ENCODE data around the gene CHI3L1.

Gene CHI3L1

GRCh38 chr1:203180611-203181330, 5.7 kb downstream of the CHI3L1 start:
- DNase-seq (ENCODE audit: low spot score) = no peak

DNA sequence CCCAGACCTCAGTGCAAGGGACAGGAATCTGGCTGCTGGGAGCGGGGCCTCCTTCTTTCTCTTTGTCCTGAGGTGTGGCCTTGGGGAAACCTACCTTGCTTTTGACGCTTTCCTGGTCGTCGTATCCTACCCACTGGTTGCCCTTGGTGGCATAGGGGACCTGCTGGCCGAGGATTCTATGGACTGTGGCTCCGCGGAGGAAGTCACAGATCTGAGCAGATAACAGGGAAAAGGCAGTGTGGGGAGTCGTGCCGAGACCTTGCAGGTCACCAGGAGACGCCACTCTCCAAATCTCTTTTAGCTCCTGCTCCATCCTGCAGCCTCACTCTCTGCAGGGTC, 6.9 kb downstream of the CHI3L1 start:
- no peak for DNase-seq (ENCODE audit: low spot score)

- no peak for DNase-seq (ENCODE audit: low spot score)
Observed at GRCh38 chr1:203178821-203179666, 7.5 kb downstream of the CHI3L1 start.

DNA sequence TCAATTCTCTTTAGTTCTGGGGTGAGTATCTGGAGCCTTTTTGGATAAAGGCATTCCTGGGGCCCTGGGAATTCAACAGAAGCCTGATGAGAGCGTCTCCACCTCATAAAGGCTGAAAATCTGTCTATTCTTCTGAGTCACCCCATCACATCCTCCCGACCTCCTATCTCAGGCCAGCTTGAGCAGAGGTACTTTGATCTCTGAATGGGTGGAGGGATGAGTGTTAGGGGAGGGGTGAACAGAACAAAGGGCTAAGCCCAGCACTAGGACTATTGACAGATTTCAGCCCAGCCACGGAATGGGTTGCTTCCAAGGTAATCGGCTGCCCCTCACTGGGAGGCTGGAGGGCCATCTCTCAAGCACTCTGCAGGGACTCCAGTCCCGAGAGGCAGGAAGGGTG, 8.4 kb downstream of the CHI3L1 start:
- DNase-seq (ENCODE audit: low spot score) = no peak

DNA sequence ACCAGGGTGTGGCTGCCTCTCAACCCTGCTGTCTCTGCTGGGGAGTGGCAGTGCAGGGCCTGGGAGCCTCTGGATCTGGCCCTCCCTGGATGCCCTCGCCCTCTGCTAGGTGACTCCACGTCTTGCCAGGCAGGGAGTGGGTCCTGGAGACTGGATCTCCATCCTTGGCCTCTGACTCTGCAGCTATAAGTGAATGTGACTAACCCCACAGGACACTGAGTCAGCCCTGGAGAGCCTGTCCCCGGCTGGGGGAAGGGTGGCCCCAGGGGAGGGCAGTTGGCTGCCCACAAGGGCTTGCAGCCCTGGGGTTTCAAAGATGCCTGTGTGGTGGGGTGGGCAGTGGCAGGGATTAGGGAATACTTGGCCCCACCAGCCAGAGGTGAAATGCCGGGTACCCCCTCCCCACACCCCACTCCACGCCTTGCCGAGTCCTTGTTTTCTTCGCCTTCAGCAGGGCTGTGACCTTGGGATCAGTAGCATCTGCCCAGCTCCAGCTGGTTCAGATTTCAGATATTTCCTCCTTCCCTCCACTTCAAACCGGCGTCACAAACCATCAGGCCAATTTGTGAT, 8.9 kb downstream of the CHI3L1 start:
- peak; percentile 90 for DNase-seq (ENCODE audit: low spot score)

DNA sequence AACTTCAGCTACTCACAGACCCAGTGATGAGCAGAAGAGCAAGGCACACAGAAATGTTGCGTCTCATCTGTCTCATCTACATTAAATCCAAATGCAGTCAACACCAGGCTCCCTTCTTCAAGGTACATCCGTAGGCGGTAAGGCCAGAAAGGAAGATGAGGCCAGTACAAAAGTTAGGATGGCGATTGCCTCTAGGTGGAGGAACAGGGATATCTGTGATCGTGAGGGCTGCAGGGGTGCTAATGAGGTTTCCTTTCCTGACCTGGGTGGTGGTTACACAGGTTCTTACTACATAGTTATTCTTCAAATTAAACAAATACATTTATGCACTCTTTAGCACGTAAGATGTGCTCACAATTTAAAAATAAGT, 9.5 kb downstream of the CHI3L1 start:
- no peak for DNase-seq (ENCODE audit: low spot score)

- DNase-seq (ENCODE audit: low spot score) = no peak
Observed at GRCh38 chr1:203176273-203177035, 10.1 kb downstream of the CHI3L1 start.

GRCh38 chr1:203175827-203176241, 10.7 kb downstream of the CHI3L1 start:
- no peak for DNase-seq (ENCODE audit: low spot score)

- DNase-seq (ENCODE audit: low spot score) = no peak
Observed at GRCh38 chr1:203175237-203175826, 11.2 kb downstream of the CHI3L1 start, which contains the start of gene MYBPH. TSS of gene MYBPH (minus strand) at chr1:203175826. CDS start at chr1:203175755, 71 bp downstream.

DNA sequence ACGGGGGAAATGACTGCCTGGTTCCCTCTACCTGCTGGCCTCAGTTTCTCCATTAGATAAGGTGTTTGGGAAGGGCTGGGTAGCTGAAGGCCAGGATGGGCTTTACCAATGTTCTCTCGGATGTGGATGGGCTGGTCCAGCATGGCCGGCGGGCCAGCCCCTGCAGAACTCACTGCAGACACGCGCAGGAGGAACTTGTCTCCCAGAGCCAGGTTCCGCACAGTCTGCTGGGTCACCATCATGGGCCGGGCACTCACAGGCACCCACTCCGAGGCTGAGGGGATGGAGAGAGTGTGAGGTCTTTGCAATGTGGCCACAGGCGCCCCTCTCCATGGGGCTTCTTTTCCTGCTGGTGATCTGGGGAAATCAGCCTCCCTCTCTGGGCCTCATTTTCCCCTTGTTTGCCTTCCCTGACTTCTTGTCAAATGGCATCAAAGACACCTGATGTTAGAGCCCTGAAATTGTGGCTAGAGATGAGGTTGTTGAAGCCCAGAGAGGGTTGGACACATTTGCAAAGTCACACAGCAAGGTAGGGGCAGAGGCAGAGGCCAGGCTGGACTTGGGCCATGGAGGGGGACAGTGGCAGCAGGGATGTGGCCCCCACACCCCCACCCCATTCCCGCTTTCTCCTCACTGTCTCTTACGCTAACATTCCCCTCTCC, 12.0 kb downstream of the CHI3L1 start:
- no peak for DNase-seq (ENCODE audit: low spot score)

DNA sequence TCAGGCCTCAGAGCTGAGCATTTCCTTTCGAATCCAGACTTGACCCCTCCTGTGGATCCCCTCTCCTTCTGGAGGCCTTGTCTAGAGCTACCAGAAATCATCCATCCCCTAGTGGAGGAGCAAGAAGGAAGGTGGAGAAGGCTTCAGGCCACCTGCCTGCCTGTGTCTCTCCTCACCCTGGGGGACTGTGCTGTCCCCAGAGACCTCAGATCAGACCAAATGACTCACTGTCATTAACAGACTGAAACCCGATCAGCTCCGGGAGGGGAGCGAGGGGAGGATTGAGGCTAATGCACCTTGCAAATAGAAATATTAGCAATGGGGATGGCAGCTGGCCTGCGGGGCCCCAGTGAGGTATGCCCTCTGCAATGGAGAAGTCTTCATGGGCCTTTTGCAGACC, 12.9 kb downstream of the CHI3L1 start:
- no peak for DNase-seq (ENCODE audit: low spot score)

- no peak for DNase-seq (ENCODE audit: low spot score)
Observed at GRCh38 chr1:203173011-203173555, 13.4 kb downstream of the CHI3L1 start.

DNA sequence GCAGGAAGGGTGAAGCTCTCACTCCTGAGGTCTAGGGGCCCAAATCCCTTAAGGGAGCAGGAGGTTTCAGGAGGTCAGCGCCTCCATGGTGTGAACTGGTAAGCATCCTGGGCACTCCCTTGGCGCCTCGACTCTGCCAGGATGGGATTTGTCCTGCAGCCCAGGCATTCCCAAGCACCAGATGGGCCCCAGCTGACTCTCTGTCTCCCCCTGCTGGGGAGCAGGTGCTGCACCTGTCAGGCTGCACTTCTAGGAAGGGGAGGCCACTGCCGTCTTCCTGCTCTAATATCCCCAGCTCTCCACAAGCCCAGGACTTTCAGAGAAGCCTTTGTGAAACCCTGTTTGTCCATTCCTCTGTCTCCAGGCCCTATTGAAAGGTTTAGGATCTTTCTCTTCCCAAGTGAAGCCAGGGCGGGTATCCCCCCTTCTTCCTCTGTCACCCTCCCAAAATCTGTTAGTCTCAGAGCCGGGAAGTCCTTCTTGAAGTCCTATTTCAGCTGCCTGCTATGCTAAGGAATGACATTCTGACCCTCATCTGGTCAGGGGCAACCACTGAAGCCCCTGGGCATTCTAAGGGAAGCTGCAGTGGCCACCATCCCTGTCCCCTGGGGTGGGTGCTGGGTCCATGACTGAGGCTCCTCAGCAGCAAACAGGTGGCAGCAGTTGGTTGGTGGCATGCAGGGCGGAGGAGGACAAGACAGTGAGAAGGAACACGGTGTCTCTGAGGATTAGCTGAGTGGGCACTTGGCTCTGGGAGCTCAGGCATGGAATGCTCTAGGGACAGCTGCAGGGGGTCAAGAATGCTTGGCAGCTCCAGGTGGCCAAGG, 14.1 kb downstream of the CHI3L1 start:
- peak; percentile 80 for DNase-seq (ENCODE audit: low spot score)

GRCh38 chr1:203171341-203172183, 14.9 kb downstream of the CHI3L1 start:
- DNase-seq (ENCODE audit: low spot score) = no peak

DNA sequence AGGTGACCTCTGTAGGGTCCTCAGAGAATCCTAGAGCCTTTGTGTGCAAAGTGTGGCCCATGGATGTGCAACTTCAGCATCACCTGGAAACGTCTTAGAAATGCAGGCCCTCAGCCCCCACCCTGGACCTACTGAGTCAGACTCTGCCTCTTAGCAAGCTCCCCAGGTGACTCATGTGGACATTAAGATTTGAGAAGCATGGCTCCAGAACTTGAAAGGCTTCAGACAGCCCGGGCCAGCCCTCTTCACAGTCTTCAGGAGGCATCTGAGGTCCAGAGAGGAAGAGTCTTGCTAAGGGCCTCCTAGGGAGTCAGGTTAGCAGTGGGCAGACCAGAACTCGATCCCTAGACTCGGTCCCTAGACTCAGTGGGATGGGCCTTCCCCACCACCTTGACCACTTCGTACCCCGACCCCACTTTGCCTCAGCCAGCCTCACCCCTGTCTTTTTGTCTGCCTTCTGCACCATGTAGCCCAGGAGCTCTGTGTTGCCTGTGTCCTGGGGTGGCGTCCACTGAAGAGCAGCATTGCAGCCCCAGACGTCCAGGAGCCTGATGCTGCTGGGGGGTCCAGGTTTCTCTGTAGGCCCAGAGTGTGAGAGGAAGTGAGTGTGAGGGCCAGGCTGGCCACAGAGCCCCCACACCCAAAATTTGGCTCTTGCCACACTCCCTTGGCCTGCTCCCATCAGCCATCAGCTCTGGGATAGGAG, 15.7 kb downstream of the CHI3L1 start:
- DNase-seq (ENCODE audit: low spot score) = no peak

DNA sequence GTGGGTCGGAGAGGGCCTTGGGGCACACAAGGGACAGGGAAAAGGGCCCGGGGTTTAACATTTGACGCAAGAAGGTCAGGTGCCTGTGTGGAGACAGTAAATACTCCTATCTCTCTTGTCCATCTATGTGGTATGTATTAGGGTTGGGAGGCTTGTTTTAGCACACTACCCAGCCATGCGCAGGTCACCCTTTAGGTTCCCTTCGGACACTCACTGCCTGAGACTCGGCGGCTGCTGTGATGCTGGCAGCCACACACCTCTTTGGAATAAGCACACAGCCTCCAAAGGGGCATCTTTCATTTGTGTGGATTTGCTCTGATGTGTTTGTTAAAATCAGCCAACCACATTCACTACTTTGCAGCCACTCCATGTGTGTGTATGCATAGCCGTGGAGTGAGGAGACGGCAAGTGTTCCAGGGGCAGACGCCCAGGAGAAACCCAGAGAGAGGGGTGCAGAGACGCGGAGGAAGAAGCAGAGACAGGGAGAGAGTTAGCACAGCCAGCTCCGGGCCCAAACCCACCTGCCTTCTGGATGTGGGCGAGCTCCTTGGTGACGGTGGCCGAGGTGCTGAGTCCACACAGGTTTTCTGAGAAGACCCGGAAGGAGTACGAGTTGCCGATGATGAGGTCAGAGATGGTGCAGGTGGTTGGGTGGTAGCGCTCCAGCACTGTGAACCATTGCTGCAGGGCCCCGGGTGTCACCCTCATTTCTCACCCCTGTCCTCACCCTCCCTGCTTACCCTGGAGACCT, 16.6 kb downstream of the CHI3L1 start:
- DNase-seq (ENCODE audit: low spot score) = no peak

- no peak for DNase-seq (ENCODE audit: low spot score)
Observed at GRCh38 chr1:203168991-203169390, 17.5 kb downstream of the CHI3L1 start.

- DNase-seq (ENCODE audit: low spot score) = no peak
Observed at GRCh38 chr1:203168256-203168786, 18.2 kb downstream of the CHI3L1 start.
